Suprapubic skin (tissue), 4 donors: ENCODE data around the gene WDR83.

Experiments
- EP300 ChIP-seq: sonication (generic); formaldehyde crosslinking; IDR thresholded peaks from one replicate; pipeline ENCODE4 v1.6.1; 2017; ENCODE audit warnings: antibody characterized with exemption
- POLR2A ChIP-seq, 2 donors: fragments of 450-650 bp; IDR thresholded peaks; one replicate each; pipeline ENCODE4 v1.6.1; 2017; ENCODE audit warnings: antibody characterized with exemption in 2 of 2, mild to moderate bottlenecking in 2 of 2, moderate library complexity in 2 of 2
- POLR2AphosphoS5 ChIP-seq, 3 donors: sonication (generic); formaldehyde crosslinking; IDR thresholded peaks; one replicate each; pipeline ENCODE4 v1.6.1; 2017; ENCODE audit warnings: antibody characterized with exemption in 3 of 3
- TF ChIP-seq, protein P1 (sequence below), 2 donors: fragments of 200-600 bp in 1 of 2; fragments of 450-650 bp in 1 of 2; sonication (generic) in 1 of 2; IDR thresholded peaks; one replicate each; pipeline ENCODE4 v1.5.1; 2016 to 2019; ENCODE audit warnings: antibody characterized with exemption in 2 of 2, mild to moderate bottlenecking in 1 of 2, moderate library complexity in 1 of 2

DNA sequence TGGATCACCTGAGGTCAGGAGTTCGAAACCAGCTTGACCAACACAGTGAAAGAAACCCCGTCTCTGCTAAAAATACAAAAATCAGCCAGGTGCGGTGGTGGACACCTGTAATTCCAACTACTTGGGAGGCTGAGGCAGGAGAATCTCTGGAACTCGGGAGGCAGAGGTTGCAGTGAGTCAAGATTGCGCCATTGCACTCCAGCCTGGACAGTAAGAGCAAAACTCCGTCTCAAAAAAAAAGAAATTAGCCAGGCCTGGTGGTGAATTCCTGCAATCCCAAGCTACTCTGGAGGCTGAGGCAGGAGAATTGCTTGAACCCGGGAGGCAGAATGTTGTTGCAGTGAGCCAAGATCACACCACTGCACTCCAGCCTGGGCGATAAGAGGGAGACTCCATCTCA is 42.0 kb downstream of the WDR83 start:
- TF ChIP-seq, protein P1, sequence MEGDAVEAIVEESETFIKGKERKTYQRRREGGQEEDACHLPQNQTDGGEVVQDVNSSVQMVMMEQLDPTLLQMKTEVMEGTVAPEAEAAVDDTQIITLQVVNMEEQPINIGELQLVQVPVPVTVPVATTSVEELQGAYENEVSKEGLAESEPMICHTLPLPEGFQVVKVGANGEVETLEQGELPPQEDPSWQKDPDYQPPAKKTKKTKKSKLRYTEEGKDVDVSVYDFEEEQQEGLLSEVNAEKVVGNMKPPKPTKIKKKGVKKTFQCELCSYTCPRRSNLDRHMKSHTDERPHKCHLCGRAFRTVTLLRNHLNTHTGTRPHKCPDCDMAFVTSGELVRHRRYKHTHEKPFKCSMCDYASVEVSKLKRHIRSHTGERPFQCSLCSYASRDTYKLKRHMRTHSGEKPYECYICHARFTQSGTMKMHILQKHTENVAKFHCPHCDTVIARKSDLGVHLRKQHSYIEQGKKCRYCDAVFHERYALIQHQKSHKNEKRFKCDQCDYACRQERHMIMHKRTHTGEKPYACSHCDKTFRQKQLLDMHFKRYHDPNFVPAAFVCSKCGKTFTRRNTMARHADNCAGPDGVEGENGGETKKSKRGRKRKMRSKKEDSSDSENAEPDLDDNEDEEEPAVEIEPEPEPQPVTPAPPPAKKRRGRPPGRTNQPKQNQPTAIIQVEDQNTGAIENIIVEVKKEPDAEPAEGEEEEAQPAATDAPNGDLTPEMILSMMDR (IDR thresholded peaks at IDR 0.05), result no peak
- TF ChIP-seq POLR2AphosphoS5 (IDR thresholded peaks at IDR 0.05) (no peak), POLR2A (IDR thresholded peaks at IDR 0.05) (no peak), EP300 (no peak)
